ENCODE results near the gene COL21A1.

Gene COL21A1

GRCh38 chr6:56214703-56215101, 32.7 kb downstream of the COL21A1 start:
- CTCF ChIA-PET, result no interaction called here
- TF ChIP-seq CTCF (IDR thresholded peaks at IDR 0.05; ENCODE audit: insufficient read depth, low read length, missing control alignments), result no peak
- no peak overlapping the region for H3K4me3 ChIP-seq (ENCODE audit: low read depth, low read length)
- POLR2A ChIA-PET, result no interaction called here
- DNase-seq (ENCODE audit: low read depth, low spot score), result no peak

DNA sequence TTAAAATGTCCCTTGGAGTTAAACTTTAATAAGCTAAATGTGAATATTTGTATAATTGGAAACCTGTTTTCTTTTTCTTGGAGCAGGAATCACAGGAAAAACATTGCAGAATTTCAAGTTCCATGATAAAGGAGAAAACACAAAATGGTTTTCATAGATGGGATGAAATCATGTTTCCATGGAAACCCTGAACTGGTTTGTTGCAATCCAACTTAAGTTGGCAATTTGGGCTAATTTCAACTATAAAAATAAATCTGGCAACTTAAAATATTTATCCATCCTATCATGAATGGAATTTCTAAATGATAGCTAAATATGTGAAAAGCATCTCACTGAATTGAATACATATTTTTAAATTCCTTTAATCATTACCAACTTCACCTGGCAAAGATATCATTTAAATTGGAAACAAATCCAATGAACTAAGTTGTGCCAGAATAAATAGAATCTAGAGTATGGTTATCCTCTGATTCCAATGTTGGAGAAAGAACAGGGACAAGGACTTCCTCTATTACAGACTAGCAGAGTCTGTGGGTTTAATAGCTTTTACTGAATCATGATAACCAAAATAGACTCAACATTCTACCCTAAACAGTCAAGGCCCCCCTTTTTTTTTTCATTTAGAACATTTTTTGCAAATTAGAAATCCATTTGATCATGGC, 33.2 kb downstream of the COL21A1 start:
- CTCF ChIA-PET, result no interaction called here
- POLR2A ChIA-PET, result no interaction called here
- no peak for TF ChIP-seq CTCF (IDR thresholded peaks at IDR 0.05; ENCODE audit: insufficient read depth, low read length, missing control alignments)
- H3K4me3 ChIP-seq (ENCODE audit: low read depth, low read length), result no peak overlapping the region
- no peak for DNase-seq (ENCODE audit: low read depth, low spot score)

DNA sequence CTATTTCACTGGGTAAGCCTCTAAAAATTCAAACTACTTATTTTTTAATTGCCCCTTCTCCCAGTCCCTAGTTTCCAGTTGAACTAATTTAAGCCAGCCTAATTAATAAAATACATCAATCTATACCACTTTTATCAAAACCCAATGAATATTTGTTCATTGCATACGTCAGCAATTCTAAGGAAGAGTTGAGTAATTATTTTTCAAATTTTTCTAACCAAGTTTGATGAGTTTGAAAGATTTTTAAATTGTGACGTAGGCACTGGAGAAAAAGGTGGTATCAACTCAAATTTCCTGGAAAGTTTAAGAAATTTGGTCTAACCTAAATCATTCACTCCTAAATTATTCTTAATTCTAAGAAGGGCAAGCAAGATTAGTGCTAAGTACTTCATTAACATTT, 35.7 kb downstream of the COL21A1 start:
- CTCF ChIA-PET, result no interaction called here
- no peak for TF ChIP-seq CTCF (IDR thresholded peaks at IDR 0.05; ENCODE audit: insufficient read depth, low read length, missing control alignments)

GRCh38 chr6:56204134-56204533, 43.2 kb downstream of the COL21A1 start:
- POLR2A ChIA-PET, result no interaction called here
- TF ChIP-seq CTCF (IDR thresholded peaks at IDR 0.05; ENCODE audit: insufficient read depth, low read length, missing control alignments), result no peak
- DNase-seq (ENCODE audit: low read depth, low spot score), result no peak
- H3K4me3 ChIP-seq (ENCODE audit: low read depth, low read length), result no peak overlapping the region
- CTCF ChIA-PET, result no interaction called here

More for the DNA sequence above, 35.7 kb downstream of the COL21A1 start:
- no peak for DNase-seq (ENCODE audit: low read depth, low spot score)
- H3K4me3 ChIP-seq (ENCODE audit: low read depth, low read length), result no peak overlapping the region
- POLR2A ChIA-PET, result no interaction called here

DNA sequence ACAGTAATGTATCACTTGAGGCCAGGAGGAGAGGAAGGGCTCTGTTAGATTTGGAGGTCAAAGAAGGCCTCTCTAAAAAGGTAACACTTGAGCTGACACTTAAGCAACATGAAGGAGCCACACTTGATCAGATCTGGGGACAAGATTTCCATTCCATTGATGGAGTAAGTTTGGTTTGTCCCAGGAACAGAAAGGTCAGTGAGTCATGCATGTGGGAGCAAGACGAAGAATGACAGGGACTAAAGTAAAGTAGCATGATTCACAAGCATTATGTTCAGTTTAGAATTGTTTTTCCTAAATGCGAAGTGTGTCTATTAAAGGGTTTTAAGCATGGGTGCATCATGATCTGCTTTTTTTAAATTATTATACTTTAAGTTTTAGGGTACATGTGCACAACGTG, 47.4 kb downstream of the COL21A1 start:
- H3K4me3 ChIP-seq (ENCODE audit: low read depth, low read length), result no peak overlapping the region
- POLR2A ChIA-PET, result no interaction called here
- no peak for TF ChIP-seq CTCF (IDR thresholded peaks at IDR 0.05; ENCODE audit: insufficient read depth, low read length, missing control alignments)
- no peak for DNase-seq (ENCODE audit: low read depth, low spot score)
- CTCF ChIA-PET, result no interaction called here

GRCh38 chr6:56193846-56194245, 53.5 kb downstream of the COL21A1 start:
- ChIA-PET CTCF (no interaction called here), POLR2A (no interaction called here)

More at GRCh38 chr6:56193846-56194245, 53.5 kb downstream of the COL21A1 start:
- no peak for TF ChIP-seq CTCF (IDR thresholded peaks at IDR 0.05; ENCODE audit: insufficient read depth, low read length, missing control alignments)
- no peak for DNase-seq (ENCODE audit: low read depth, low spot score)
- H3K4me3 ChIP-seq (ENCODE audit: low read depth, low read length), result no peak overlapping the region
